ENCODE data around the gene DOCK2.

GRCh38 chr5:169803077-169803981, 166.3 kb downstream of the DOCK2 start:
- TF ChIP-seq CTCF (IDR thresholded peaks at IDR 0.05; ENCODE audit: insufficient read depth, low read length, poor library complexity, severe bottlenecking) (no peak), EZH2phosphoT487 (conservative IDR thresholded peaks at IDR 0.05; ENCODE audit: low read length) (no peak)
